CD4-positive, alpha-beta T cell treated with Interleukin-6 for 4 hours (primary cell): ENCODE measurements around the gene FUT7.
"Not testable (repeated sequence)": the region's sequence is repeated elsewhere in the genome, so short reads cannot be mapped to it uniquely, and the experiment has no call there.

Source experiments
- DNase-seq: peaks from one replicate; pipeline ENCODE4 v3.0.0-alpha.2; 2020; ENCODE audit warnings: mixed read lengths

The FUT7 gene

GRCh38 chr9:137049544-137050449, 17.9 kb upstream of the FUT7 start:
- DNase-seq, result peak; percentile 65

- no peak for DNase-seq
Measured at GRCh38 chr9:137048655-137049543, 17.0 kb upstream of the FUT7 start.

- peak; percentile 84 for DNase-seq
Measured at GRCh38 chr9:137046088-137046787, 14.3 kb upstream of the FUT7 start, which contains the start of gene NPDC1. NPDC1 (minus strand) TSS chr9:137046177; CDS start chr9:137045989, 188 bp downstream.

- DNase-seq, result no peak
Measured at GRCh38 chr9:137045294-137046087, 13.6 kb upstream of the FUT7 start.

- no peak for DNase-seq
Measured at GRCh38 chr9:137044502-137045177, 12.8 kb upstream of the FUT7 start.

- no peak for DNase-seq
Measured at GRCh38 chr9:137044037-137044436, 12.1 kb upstream of the FUT7 start.

- DNase-seq, result no peak
Measured at GRCh38 chr9:137042751-137043727, 11.2 kb upstream of the FUT7 start.

- no peak for DNase-seq
Measured at GRCh38 chr9:137041124-137041523, 9.2 kb upstream of the FUT7 start.

- DNase-seq, result no peak
Measured at GRCh38 chr9:137040568-137040967, 8.7 kb upstream of the FUT7 start.

GRCh38 chr9:137039611-137040366, 7.9 kb upstream of the FUT7 start:
- no peak for DNase-seq

- no peak for DNase-seq
Measured at GRCh38 chr9:137038916-137039315, 7.0 kb upstream of the FUT7 start.

- no peak for DNase-seq
Measured at GRCh38 chr9:137037483-137037882, 5.6 kb upstream of the FUT7 start.

- DNase-seq, result no peak
Measured at GRCh38 chr9:137037035-137037434, 5.1 kb upstream of the FUT7 start.

- no peak for DNase-seq
Measured at GRCh38 chr9:137035937-137036336, 4.0 kb upstream of the FUT7 start.

- no peak for DNase-seq
Measured at GRCh38 chr9:137035507-137035834, 3.6 kb upstream of the FUT7 start.

- DNase-seq, result peak; percentile 92
Measured at GRCh38 chr9:137034709-137035506, 3.0 kb upstream of the FUT7 start.

- DNase-seq, result no peak
Measured at GRCh38 chr9:137034039-137034708, 2.3 kb upstream of the FUT7 start.

GRCh38 chr9:137033481-137033880, 1.6 kb upstream of the FUT7 start:
- DNase-seq, result not testable (repeated sequence)
